ENCODE measurements around the gene MEGF10. TPM values are rescaled to one million over a fixed set of nuclear protein-coding genes. Genes with fewer than 3 reads are reported as not detected.

The MEGF10 gene
- total RNA-seq, 1 experiment from 2014 or later, result 1.1 TPM

DNA sequence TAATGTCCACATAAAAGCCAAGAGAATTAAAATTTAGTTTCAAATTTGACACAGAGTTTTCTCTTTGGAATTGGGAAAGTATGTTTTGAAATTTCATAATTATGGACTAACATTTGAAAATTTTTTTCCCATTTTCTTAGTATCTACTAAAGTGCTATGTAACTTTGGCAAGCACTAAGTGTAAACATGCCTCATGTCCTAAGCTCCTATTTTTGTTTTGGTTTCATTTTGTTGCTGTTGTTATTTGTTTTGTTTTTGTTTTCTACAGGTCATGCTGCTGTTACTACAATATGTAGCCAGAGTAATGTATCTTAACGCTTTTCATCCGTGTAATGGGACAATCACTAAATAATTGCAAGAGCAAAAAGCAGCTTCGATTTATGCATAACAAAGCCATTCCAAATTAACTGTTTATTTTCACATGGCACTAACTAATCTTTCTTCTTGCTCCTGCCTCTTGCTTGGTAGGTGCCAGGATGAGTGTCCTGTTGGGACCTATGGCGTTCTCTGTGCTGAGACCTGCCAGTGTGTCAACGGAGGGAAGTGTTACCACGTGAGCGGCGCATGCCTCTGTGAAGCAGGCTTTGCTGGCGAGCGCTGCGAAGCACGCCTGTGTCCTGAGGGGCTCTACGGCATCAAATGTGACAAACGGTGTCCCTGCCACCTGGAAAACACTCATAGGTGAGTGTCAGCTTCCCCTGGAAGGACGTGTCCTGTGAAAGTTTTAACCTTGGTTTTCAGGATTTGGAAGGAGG, 119.5 kb downstream of the MEGF10 start:
- DNase-seq (ENCODE audit: low read depth), result no peak

DNA sequence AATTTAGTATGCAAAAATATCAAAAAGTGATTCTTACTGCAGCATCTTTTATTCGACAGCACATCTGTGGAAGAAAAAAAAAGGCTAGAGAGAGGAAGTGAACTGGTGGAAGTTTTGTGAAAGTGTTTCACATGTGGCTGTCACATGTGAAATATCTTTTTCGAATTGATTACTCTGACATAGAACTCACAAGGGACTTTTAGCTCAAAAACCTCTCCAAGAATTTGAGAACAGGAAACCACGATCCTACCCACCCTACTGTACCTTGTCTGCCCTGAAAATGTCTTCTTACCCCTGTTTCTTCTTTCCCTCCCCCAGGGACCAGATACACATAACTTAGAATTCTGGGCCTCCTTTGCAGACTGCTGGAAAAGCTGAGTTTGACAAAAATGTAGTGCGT, 120.4 kb downstream of the MEGF10 start:
- DNase-seq (ENCODE audit: low read depth), result no peak

DNA sequence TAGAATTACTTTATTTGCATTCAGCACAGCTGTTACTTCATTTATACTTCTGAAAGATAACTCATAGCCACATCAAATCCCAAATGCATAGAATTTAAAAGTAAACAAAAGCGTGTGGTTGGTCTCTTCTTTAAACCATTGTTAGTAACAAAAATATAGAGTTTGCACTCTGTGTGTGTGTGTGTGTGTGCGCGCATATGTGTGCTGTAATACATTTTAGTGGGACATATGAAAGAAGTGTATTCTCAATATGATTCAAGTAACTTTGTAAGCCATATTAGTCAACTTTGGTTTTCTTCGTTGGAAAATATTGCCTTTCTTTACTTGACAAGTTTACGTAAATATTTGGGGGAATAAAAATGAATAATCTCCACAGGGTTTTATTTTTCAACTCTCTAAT, 120.8 kb downstream of the MEGF10 start:
- DNase-seq (ENCODE audit: low read depth), result no peak

DNA sequence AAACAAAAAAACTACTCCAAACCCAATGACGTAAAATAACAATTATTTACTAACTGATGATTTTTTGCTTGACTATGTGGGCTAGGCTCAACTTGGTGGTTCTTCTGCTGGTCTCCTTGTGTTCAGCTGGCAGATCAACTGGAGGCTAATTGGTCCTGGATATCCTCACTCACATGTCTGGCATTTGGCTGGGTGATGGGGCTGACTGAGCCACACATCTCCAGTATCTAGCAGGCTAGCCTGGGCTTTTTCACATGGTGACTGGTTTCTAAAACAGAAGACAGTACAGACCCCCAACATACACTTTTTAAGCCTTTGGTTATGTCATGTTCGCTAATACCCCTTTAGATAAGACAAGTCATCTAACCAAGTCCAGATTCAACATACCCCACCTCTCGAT, 122.1 kb downstream of the MEGF10 start:
- no peak for DNase-seq (ENCODE audit: low read depth)

DNA sequence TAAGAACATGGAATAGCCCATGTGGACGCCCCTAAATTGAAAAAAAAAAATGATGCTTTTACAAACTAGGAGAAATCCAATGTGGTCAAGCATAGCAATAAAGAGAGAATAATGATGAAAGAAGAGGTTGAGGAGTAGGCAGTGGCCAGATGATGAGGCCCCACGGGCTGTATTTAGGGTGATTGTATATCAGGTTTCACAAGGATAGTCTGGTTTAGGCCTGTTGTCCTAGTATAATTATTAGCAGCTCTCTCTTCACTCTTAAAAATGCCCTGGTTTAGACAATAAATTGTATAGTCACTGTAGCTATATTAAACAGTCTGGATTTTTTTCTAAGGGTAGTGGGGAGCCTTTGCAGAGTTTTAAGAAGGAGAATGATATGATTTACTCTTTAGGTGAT, 124.4 kb downstream of the MEGF10 start:
- no peak for DNase-seq (ENCODE audit: low read depth)

DNA sequence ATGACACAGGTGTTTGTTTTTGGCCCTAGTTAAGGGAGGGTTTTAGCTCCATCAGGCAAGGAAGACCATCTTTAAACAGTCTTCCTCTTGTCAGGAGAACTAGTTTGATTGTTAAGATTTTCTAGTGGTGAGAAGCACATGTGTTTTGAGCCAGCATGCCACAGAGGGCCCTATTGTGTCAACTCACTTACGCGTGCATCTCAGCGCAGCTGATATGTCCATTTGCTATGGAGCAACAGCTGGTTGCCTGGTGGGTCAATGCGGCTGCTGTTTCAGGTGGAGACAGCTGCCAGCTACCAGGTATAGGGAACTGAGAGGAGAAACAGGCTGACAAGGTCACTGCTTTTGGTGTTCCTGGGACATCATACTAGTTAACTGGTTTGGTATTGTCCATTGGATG, 126.3 kb downstream of the MEGF10 start:
- DNase-seq (ENCODE audit: low read depth), result no peak

DNA sequence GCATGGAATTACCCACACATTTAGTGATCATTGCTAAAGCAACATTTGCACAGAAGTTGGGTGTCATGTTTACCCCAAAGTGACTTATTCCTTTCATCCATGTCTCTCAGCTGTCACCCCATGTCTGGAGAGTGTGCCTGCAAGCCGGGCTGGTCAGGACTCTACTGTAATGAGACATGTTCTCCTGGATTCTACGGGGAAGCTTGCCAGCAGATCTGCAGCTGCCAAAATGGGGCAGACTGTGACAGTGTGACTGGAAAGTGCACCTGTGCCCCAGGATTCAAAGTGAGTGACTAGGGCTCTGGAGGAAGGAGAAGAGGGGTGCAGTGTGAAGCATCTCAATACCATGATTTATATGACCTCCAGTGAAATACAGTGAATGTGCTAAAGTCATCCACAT, 126.9 kb downstream of the MEGF10 start:
- no peak for DNase-seq (ENCODE audit: low read depth)

DNA sequence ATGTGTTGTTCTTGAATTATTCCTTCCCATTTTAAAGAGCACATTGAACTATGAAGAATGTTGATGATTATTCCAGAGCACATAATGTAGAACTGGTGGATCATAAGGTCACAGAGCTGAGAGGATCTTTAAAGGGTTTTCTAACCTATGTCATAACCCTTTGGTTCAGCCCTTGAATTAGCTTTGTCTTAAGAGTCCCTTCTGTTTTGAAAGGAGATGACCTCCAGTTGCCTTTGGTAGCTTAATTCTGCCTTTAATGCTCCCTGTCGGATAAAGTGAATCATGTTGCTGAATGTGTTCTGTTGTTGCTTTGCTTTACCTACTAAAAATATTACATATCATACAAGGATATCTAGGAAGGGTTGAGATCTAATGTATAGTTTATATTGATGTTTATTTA, 127.8 kb downstream of the MEGF10 start:
- no peak for DNase-seq (ENCODE audit: low read depth)

DNA sequence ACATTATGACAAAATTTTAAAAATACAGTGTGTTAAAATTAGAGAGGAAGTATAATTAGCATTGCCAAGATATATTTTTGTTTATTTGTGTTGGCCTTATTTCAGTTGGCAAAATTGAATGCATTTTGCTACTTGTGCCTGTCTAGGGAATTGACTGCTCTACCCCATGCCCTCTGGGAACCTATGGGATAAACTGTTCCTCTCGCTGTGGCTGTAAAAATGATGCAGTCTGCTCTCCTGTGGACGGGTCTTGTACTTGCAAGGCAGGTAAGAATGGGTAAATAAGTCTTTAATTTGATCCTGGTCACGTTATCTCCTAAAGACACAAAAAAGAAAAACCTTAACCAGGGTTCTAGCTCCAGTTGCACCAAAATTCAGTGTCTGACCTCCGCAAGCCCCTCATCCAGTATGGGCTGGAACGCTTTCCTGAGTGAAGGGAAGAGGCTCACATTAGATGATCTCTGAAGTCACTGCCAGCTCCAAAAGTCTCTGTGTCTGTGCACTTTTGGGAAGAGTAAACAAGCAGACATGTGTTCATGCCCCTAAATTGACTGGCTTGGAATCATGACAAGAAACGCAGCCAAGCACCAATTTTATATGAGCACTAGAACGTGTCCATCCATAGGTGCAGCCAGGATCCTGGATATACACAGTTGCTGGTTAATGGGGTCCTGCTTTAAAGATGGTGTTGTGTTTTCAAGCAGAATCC, 128.5 kb downstream of the MEGF10 start:
- DNase-seq (ENCODE audit: low read depth), result no peak

DNA sequence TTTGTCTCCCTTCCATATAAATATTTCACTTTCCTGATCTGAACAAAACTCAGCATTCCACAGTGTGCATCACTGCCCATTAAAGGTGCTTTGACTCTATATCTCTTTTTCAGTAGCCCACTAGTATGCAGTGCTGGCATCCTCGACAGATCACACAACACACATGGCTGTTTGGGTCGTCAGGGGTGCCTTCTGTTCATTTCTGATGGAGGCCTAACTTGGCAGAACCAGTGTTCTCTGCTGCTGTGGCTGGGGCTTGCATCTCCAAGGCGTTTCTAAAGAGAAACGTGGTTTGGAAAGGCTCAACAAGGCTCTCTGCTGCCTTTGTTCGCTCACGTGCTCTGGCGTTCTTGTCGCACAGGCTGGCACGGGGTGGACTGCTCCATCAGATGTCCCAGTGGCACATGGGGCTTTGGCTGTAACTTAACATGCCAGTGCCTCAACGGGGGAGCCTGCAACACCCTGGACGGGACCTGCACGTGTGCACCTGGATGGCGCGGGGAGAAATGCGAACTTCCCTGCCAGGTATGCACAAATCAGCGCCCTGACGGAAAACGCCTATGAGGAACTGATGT, 129.2 kb downstream of the MEGF10 start:
- DNase-seq (ENCODE audit: low read depth), result no peak

DNA sequence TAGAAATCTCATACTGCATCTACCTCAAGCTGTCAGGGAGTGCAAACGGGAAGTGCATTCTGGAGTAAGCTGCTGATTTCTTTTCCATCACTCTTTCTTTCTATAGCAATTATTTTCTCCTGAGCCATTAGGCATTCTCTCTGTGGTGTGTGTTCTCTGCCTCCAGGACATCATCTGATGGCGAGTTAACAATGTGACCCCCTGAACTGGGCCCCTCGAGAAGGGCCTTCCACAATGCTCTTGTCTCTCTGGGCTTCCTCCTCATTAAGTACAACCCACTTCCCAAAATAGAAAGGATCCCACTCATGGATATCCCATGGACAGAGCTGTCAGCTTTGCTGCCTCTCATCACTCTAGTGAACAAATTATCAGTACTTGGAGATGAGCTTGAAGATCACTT, 130.2 kb downstream of the MEGF10 start:
- DNase-seq (ENCODE audit: low read depth), result no peak

DNA sequence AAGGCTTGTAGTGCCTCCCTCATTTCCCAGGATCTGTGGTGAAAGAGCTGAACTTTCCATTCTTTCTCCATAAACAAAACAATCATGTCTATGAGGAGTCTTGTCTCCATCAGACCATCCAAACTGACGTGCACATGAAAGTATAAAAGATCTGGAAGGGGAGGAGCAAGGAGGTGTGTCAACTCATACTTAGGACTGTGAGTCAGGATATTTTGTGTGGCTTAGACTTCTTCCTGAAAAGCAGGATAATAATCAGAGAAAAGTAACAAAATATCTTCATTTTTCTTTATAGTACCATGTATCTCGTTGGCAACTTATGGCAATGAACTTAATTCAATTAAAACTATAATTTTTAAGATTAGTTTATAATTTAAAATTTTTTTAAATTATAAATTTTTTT, 130.9 kb downstream of the MEGF10 start:
- DNase-seq (ENCODE audit: low read depth), result no peak

DNA sequence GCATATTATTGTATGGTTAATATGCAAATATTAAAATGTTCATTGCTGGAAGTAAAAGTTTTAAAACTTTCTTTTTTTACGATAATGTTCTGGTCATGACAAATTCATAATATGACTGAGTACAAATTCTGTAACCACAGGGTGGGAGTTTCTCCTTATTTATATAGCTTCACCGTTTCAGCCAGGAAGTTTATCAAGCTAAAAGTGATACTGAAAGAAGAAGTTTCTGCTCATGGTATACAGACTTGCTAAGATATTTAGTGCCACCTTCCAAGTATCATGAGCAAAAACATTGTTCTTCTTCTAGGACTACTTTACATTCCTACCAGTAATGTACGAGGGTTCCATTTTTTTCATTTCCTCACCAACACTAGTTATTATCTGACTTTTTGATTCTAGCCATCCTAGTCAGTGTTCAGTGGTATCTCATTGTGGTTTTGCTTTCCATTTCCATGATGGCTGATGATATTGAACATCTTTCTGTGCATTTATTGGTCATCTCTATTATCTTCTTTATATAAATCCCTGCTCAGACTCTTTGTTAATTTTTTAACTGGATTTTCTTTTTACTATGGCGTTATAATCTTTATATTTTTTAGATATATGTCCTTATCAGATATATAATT, 132.7 kb downstream of the MEGF10 start:
- DNase-seq (ENCODE audit: low read depth), result no peak

DNA sequence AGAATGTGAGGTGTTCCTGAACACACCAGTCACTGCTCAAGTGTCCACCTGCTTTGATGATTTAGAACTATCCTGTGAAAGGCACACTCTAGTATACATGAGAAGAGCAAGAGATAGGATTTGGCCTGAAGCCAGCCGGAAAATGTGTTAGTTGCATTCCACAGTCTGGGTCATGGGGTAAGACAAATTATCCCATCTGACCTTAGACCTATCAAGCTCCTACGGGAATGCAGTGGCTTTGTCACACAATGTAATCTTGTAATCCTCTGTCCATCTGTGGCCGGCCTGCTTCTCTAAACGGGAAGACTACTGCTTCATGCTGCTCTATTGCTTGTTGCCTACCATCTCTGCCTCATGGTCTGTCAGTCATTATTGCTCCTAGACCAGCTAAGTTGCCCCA, 134.4 kb downstream of the MEGF10 start:
- no peak for DNase-seq (ENCODE audit: low read depth)

DNA sequence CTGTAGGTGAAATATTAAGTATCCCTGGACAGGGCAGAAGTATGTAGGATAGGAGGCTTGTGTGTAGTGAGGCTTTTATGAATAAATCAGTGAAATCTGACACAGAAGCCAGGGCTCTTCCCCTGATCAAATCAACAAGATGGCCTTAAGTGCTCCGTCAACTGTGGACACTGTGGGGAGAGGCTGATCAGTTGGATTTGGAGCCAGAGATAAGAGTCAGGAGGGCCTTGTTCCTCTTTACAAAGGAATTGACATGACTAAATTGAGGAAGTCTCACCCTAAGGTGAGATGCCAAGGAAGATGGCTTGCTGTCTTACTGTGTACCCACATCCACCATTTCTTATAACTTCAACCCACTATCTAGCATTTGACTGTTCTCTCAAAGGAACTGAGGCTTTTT, 135.3 kb downstream of the MEGF10 start:
- DNase-seq (ENCODE audit: low read depth), result no peak

DNA sequence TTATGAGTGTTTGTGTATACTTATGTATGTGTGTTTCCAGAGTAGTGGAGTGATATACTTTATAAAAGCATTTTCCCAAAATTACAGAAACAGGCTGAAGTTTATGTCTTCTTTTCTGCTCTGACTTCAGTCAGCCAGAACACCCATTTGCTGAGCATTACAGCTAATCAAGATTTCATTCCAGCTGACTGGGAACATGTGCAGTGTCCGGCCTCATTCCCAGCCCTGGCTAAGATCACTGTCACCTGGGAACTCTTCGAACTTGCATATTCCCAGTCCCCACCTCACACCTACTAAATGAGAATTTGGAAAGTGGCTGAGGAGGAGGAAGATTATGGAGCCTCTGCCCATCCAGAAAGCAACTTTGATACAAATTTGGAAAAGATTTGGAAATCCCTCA, 136.1 kb downstream of the MEGF10 start:
- DNase-seq (ENCODE audit: low read depth), result no peak

DNA sequence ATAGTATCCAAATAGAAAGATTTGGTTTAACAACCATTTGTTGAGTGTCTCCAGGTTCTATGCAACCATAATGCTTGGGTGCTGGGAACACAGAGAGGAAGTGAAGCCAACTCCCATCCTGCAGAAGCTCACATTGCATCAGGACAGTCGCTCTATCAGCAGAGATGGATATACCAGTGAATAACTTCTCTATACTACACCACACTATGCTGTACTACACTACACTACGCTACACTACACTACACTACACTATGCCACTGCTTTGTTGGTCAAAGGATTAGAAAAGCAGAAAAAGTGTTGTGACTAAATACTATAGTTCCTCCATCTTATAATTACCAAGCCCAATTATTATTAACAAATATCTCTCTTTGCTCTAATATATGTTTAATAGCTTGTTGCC, 137.7 kb downstream of the MEGF10 start:
- DNase-seq (ENCODE audit: low read depth), result no peak

DNA sequence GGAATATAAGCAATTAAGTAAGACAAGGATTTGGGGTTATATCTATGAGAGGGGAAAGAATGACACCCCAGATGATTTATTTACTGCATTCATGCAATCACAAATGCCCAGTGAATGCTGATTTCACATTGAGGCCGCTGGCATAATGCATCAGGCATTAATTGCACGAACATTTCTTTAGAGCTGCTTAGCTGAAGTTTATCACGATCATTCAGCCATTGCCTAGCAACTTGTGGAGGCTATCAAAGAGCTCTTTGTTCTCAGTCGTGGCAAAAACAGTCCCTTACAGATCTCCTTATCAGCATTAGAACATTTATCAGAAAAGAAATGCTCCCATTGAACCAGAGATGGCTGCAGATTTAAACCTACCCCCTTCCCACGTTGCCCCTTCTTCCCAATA, 138.2 kb downstream of the MEGF10 start:
- DNase-seq (ENCODE audit: low read depth), result no peak

DNA sequence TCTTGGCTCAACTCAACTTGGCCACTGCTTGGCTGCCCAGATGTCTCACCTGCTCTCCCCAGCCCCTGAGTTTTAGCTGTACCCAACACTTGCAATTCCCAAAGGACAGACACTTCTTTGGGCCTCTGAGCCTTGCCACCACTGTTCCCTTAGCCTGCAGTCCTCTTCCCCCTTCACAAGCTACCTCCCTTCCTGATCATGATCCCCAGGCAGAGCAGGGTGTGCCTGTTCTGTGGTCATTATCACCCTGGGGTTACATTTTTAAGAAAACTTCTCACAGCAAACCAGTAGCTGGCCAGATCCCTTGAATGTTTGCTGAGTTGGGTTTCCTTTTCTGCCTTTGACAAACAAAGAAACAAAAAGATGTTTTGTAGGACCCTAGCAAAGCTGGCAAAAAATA, 139.3 kb downstream of the MEGF10 start:
- DNase-seq (ENCODE audit: low read depth), result no peak

DNA sequence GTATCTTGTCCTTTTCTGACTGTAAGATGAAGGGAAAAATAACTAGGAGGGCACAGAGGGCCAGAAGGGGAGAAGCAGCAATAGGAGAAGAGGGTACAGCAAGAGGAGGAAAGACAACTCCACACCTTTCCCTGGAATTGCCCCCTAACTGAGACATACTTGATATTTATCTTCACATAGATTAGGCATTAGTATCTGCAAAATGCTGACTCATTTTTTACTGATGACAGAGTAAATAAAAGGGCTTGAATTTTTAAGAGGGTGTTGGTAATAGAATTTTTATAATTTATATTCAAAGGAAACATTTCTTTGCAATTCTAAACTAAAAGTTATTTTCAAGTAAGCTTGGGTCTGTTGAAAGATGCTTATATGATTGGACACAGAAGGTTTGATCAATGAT, 140.0 kb downstream of the MEGF10 start:
- no peak for DNase-seq (ENCODE audit: low read depth)

DNA sequence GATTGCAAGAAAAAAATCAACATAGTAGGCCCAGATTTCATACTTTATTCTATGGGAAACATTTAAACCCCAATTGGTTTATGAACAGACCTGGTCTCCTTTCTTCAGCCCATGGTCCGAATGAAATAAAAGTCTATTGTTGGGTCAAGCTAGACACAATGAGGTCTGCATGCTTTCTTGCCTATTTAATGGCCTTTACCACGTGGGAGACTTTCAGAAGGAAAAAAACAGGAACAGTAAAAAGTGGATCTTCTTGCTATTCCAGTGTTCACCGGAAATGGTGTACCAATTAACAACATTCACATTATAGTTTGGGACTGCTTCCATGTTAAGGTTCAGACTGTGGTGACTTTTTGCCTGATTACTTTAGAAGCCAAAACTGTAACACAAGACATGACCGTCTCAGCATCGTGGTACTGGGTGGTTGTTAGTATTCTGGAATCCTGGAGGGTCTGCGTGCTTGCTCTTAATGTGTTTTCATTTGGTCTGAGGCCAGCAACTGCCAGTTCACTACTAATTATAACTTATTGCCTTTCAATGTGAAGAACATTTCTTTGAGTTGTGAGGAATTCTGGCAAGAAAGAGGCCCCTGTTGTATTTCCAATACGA, 141.5 kb downstream of the MEGF10 start:
- no peak for DNase-seq (ENCODE audit: low read depth)

DNA sequence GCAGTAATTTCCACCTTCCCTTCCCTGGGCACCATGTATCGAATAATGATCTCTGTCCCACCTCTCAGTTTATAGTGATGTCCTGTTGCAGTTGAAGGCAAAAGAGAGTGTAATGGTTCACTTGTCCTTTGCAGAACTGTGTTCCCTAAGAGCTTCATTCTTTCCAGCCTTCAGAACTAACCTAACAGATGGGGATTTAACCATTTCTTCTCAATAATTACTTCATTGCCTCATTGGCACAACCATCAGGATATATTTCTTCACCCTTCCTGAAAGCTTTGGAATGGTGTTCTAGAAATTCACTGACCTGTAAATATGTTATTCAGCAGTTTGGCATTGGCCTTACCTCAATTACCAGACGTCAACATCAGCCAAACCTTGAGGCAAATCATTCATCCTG, 142.9 kb downstream of the MEGF10 start:
- DNase-seq (ENCODE audit: low read depth), result no peak

All from HT1080 (cell line).